IMR-90 (cell line): ENCODE measurements around the gene C2orf68. TPM values are rescaled to one million over a fixed set of nuclear protein-coding genes. Genes with fewer than 3 reads are reported as not detected.

Experiments used
- ATAC-seq: fragments of 200-7000 bp; cut with Tn5 transposase; 2 replicates; pipeline ENCODE4 v1.9.1; 2020; ENCODE audit warnings: low read depth, mild to moderate bottlenecking, moderate library complexity
- BruUV-seq: library from RNA; stranded (reverse); fragments of 400-500 nt; replicated peaks from 2 replicates; lab custom pipeline; 2021; lab: Mats Ljungman, UMichigan
- CTCF ChIA-PET: fragments of 300-600 bp; formaldehyde crosslinking; extraction: SDS; loops from one replicate; lab custom pipeline; 2021; ENCODE audit warnings: antibody characterized with exemption; lab: Yijun Ruan, JAX
- POLR2A ChIA-PET: fragments of 300-600 bp; sonication (Branson Sonifier 250); formaldehyde crosslinking; loops from one replicate; lab custom pipeline; 2022; ENCODE audit warnings: antibody characterized with exemption; ENCODE audit not compliant: unreplicated experiment; lab: Charles Lee
- DNase-seq: peaks from one replicate; pipeline ENCODE4 v3.0.0; 2013
- H2AFZ ChIP-seq: replicated peaks from 2 replicates; pipeline ENCODE3; 2013; ENCODE audit warnings: low read length, mild to moderate bottlenecking; ENCODE audit not compliant: poor library complexity
- H2AK5ac ChIP-seq: 2 replicates; pipeline ENCODE4 v1.6.1; 2013; ENCODE audit warnings: low read depth, low read length, inconsistent platforms
- H2AK9ac ChIP-seq: replicated peaks from 2 replicates; pipeline ENCODE3; 2013; ENCODE audit warnings: mild to moderate bottlenecking, low read depth, low read length, moderate library complexity; ENCODE audit not compliant: poor library complexity
- H2BK120ac ChIP-seq: 2 replicates; pipeline ENCODE4 v1.6.1; 2013; ENCODE audit warnings: low read depth, low read length, inconsistent platforms
- H2BK15ac ChIP-seq: 3 replicates; pipeline ENCODE4 v1.6.1; 2013; ENCODE audit warnings: low read depth, low read length, inconsistent platforms
- H2BK20ac ChIP-seq: 2 replicates; pipeline ENCODE4 v1.6.1; 2013; ENCODE audit warnings: low read depth, mild to moderate bottlenecking, inconsistent platforms, low read length, moderate library complexity
- H2BK5ac ChIP-seq: 2 replicates; pipeline ENCODE4 v1.6.1; 2013; ENCODE audit warnings: mild to moderate bottlenecking, low read depth, low read length, inconsistent platforms; ENCODE audit not compliant: poor library complexity, severe bottlenecking
- H3K14ac ChIP-seq: replicated peaks from 2 replicates; pipeline ENCODE4 v1.6.1; 2013; ENCODE audit warnings: low read depth, low read length, inconsistent platforms
- H3K18ac ChIP-seq: 2 replicates; pipeline ENCODE4 v1.6.1; 2013; ENCODE audit warnings: low read depth, low read length, control low read depth
- H3K23ac ChIP-seq: 2 replicates; pipeline ENCODE4 v1.6.1; 2013; ENCODE audit warnings: low read depth, low read length, inconsistent platforms
- H3K27ac ChIP-seq: 2 replicates; pipeline ENCODE4 v1.5.1; 2013; ENCODE audit warnings: mild to moderate bottlenecking, control low read depth, low read length; ENCODE audit not compliant: insufficient read depth
- H3K27me3 ChIP-seq: 2 replicates; pipeline ENCODE4 v1.6.1; 2013; ENCODE audit warnings: low read length; ENCODE audit not compliant: control insufficient read depth, insufficient read depth
- H3K36me3 ChIP-seq: 2 replicates; pipeline ENCODE4 v1.6.1; 2013; ENCODE audit warnings: low read length, mixed read lengths; ENCODE audit not compliant: control insufficient read depth, insufficient read depth
- H3K4ac ChIP-seq: 2 replicates; pipeline ENCODE4 v1.6.1; 2013; ENCODE audit warnings: low read depth, low read length, inconsistent platforms
- H3K4me1 ChIP-seq: 2 replicates; pipeline ENCODE4 v1.6.1; 2013; ENCODE audit warnings: low read length, mixed read lengths; ENCODE audit not compliant: control insufficient read depth, insufficient read depth
- H3K4me2 ChIP-seq: 2 replicates; pipeline ENCODE4 v1.6.1; 2013; ENCODE audit warnings: low read depth, mild to moderate bottlenecking, control low read depth, low read length, moderate library complexity
- H3K4me3 ChIP-seq: 2 replicates; pipeline ENCODE4 v1.5.1; 2013; ENCODE audit warnings: low read depth, mild to moderate bottlenecking, control low read depth, low read length, moderate library complexity; ENCODE audit not compliant: insufficient read depth
- H3K56ac ChIP-seq: 2 replicates; pipeline ENCODE4 v1.6.1; 2013; ENCODE audit warnings: low read length, inconsistent platforms; ENCODE audit not compliant: insufficient read depth; ENCODE audit errors: extremely low read depth
- H3K79me1 ChIP-seq, 2 experiments: 2 replicates each; pipeline ENCODE4 v1.6.1; 2013; ENCODE audit warnings: low read length in 2 of 2, inconsistent platforms in 1 of 2, low read depth in 1 of 2
- H3K9ac ChIP-seq: 2 replicates; pipeline ENCODE4 v1.6.1; 2013; ENCODE audit warnings: low read depth, low read length, control low read depth
- H3K9me1 ChIP-seq: 2 replicates; pipeline ENCODE4 v1.6.1; 2013; ENCODE audit warnings: low read length, inconsistent platforms; ENCODE audit not compliant: insufficient read depth
- H3K9me3 ChIP-seq: 2 replicates; pipeline ENCODE4 v1.6.1; 2013; ENCODE audit warnings: low read length; ENCODE audit not compliant: control insufficient read depth, insufficient read depth
- H4K20me1 ChIP-seq: 2 replicates; pipeline ENCODE4 v1.6.1; 2013; ENCODE audit warnings: low read length, inconsistent platforms; ENCODE audit not compliant: insufficient read depth
- H4K5ac ChIP-seq: 2 replicates; pipeline ENCODE4 v1.6.1; 2013; ENCODE audit warnings: mild to moderate bottlenecking, low read depth, low read length, control low read depth
- H4K8ac ChIP-seq, 2 experiments: 2 replicates each; pipeline ENCODE4 v1.6.1; 2013; ENCODE audit warnings: low read depth in 2 of 2, low read length in 2 of 2, control low read depth in 1 of 2, inconsistent platforms in 1 of 2
- H4K91ac ChIP-seq: 2 replicates; pipeline ENCODE4 v1.6.1; 2013; ENCODE audit warnings: low read depth, low read length, inconsistent platforms; ENCODE audit not compliant: insufficient read depth
- CEBPB ChIP-seq: IDR thresholded peaks from 2 replicates; pipeline ENCODE4 v1.6.1; 2012; ENCODE audit warnings: low read depth, low read length, improper control_type of control experiment
- CHD1 ChIP-seq: IDR thresholded peaks from 2 replicates; pipeline ENCODE4 v1.6.1; 2012; ENCODE audit warnings: low read depth, low read length, improper control_type of control experiment
- FOS ChIP-seq: fragments of 150-350 bp; IDR thresholded peaks from 2 replicates; pipeline ENCODE4 v1.6.1; 2016; ENCODE audit warnings: low read depth, low read length
- MXI1 ChIP-seq: IDR thresholded peaks from 2 replicates; pipeline ENCODE4 v1.6.1; 2012; ENCODE audit warnings: low read depth, mild to moderate bottlenecking, low read length, moderate library complexity, borderline replicate concordance
- NFE2L2 ChIP-seq: fragments of 150-350 bp; IDR thresholded peaks from 2 replicates; pipeline ENCODE4 v1.6.1; 2016; ENCODE audit warnings: low read depth, mild to moderate bottlenecking, low read length
- POLR2A ChIP-seq: IDR thresholded peaks from 2 replicates; pipeline ENCODE4 v1.6.1; 2012; ENCODE audit warnings: mild to moderate bottlenecking, low read depth, low read length
- RAD21 ChIP-seq: IDR thresholded peaks from 2 replicates; pipeline ENCODE4 v1.6.1; 2012; ENCODE audit warnings: low read length, improper control_type of control experiment
- RFX5 ChIP-seq: IDR thresholded peaks from 2 replicates; pipeline ENCODE4 v1.8.0; 2012; ENCODE audit warnings: low read depth, mild to moderate bottlenecking, low read length, moderate library complexity
- SMC3 ChIP-seq: fragments of 150-350 bp; IDR thresholded peaks from 2 replicates; pipeline ENCODE4 v1.6.1; 2016; ENCODE audit warnings: low read depth, mild to moderate bottlenecking, antibody characterized with exemption, low read length, moderate library complexity
- WGBS, 2 experiments: methylation state at CpG; one replicate each; pipeline versions ENCODE4 v1.1.5 to v1.1.7; 2013; ENCODE audit warnings: missing lambda C conversion rate in 2 of 2; ENCODE audit not compliant: insufficient read length in 1 of 2; ENCODE audit errors: extremely low coverage in 2 of 2; 5-methylcytosine and 5-hydroxymethylcytosine counted together
- dilution Hi-C: fragments of 300-500 bp; cut with HindIII; formaldehyde crosslinking; loops from one replicate; pipeline ENCODE4 v1.14.3; 2018; ENCODE audit warnings: low sequenced_read_pairs; ENCODE audit not compliant: unreplicated experiment
- in situ Hi-C: fragments of 300-500 bp; cut with MboI; formaldehyde crosslinking; loops from 3 replicates; pipeline ENCODE4 v1.14.3; 2019; ENCODE audit warnings: low sequenced_read_pairs, inconsistent platforms, mixed read lengths
- intact Hi-C: fragments of 100-400 bp; cut with micrococcal nuclease; formaldehyde crosslinking; loops from 2 replicates; pipeline ENCODE4 v1.10.0; 2022
- polyA plus RNA-seq, 3 experiments: library from polyadenylated mRNA; depleted of rRNA; stranded (reverse); fragments of >200 nt; gene quantifications; 2 replicates each; pipeline ENCODE4 v1.2.3, GENCODE V29; 2012; ENCODE audit warnings: low replicate concordance in 1 of 3
- total RNA-seq: library from RNA; depleted of rRNA; stranded (reverse); fragments of >200 nt; gene quantifications from 2 replicates; pipeline ENCODE4 v1.2.3, GENCODE V29; 2012
- TF ChIP-seq, protein P1 (sequence below): fragments of 150-350 bp; IDR thresholded peaks from 2 replicates; pipeline ENCODE4 v1.6.1; 2016; ENCODE audit warnings: low read depth, mild to moderate bottlenecking, low read length, moderate library complexity, borderline replicate concordance
- TF ChIP-seq, protein P2 (sequence below): conservative IDR thresholded peaks from 2 replicates; pipeline ENCODE4 v1.5.1; 2012; ENCODE audit warnings: mild to moderate bottlenecking, low read depth, low read length, improper control_type of control experiment

C2orf68 gene
- total and polyA plus RNA-seq, 2 of the 4 experiments (the other 2 are of a cell fraction), result 6.8 to 10.1 TPM

DNA sequence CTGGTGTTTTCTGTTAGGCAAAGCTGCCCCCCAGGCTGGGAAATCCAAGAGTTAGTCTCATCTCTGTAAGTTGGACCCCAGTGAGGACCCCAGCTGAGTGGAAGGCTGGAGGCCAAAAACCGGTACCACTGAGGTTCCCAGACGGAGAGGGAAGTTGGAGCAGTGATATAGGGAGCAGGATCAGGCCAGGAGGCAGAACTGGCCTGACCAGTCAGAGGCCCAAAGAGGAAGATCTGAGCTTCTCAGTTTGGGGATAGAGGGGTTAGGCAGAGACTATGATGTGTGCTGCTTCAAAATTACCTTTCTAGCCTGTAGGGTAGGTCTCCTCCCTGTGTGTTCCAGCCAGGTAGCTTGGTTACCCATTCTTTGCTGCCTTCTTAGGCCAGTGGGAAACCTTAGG, 20.9 kb downstream of the C2orf68 start:
- Histone ChIP-seq H4K5ac (peak overlapping the region; percentile 51), H2AFZ (peak overlapping the region; percentile 29)
- intact Hi-C loops, result no loop called here

More for the DNA sequence above, 20.9 kb downstream of the C2orf68 start:
- H3K14ac ChIP-seq, result peak overlapping the region; percentile 90
- peaks cover 27% of the 10 kb centered on the region for H3K9me1 ChIP-seq
- peak overlapping the region; percentile 92 for H2BK5ac ChIP-seq
- H4K20me1 ChIP-seq, result peaks cover 7% of the 10 kb centered on the region; the same call in 1 of the 2 replicates
- ATAC-seq (no peak), DNase-seq (no peak)
- BruUV-seq, result no TSS peak
- H3K23ac ChIP-seq, result peak overlapping the region; percentile 32
- dilution Hi-C loops, result no loop called here
- H3K79me1 ChIP-seq, result peaks cover 27 to 72% of the 10 kb centered on the region in 2 experiments
- no peaks in the 10 kb centered on the region for H3K27me3 ChIP-seq
- peak overlapping the region; percentile 74 for H3K18ac ChIP-seq
- H3K4ac ChIP-seq, result peak overlapping the region; percentile 80
- peak overlapping the region; percentile 17 for H3K4me2 ChIP-seq
- peak overlapping the region; percentile 77 for H4K91ac ChIP-seq
- H2BK15ac ChIP-seq, result peak overlapping the region; percentile 63; the same call in 2 of the 3 replicates
- TF ChIP-seq MXI1 (no peak), CHD1 (no peak), SMC3 (no peak), FOS (no peak), RFX5 (no peak), CEBPB (no peak), RAD21 (no peak), NFE2L2 (no peak), POLR2A (no peak)
- TF ChIP-seq, protein P1, sequence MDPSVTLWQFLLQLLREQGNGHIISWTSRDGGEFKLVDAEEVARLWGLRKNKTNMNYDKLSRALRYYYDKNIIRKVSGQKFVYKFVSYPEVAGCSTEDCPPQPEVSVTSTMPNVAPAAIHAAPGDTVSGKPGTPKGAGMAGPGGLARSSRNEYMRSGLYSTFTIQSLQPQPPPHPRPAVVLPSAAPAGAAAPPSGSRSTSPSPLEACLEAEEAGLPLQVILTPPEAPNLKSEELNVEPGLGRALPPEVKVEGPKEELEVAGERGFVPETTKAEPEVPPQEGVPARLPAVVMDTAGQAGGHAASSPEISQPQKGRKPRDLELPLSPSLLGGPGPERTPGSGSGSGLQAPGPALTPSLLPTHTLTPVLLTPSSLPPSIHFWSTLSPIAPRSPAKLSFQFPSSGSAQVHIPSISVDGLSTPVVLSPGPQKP, result no peak
- TF ChIP-seq, protein P2, sequence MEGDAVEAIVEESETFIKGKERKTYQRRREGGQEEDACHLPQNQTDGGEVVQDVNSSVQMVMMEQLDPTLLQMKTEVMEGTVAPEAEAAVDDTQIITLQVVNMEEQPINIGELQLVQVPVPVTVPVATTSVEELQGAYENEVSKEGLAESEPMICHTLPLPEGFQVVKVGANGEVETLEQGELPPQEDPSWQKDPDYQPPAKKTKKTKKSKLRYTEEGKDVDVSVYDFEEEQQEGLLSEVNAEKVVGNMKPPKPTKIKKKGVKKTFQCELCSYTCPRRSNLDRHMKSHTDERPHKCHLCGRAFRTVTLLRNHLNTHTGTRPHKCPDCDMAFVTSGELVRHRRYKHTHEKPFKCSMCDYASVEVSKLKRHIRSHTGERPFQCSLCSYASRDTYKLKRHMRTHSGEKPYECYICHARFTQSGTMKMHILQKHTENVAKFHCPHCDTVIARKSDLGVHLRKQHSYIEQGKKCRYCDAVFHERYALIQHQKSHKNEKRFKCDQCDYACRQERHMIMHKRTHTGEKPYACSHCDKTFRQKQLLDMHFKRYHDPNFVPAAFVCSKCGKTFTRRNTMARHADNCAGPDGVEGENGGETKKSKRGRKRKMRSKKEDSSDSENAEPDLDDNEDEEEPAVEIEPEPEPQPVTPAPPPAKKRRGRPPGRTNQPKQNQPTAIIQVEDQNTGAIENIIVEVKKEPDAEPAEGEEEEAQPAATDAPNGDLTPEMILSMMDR, result no peak
- H3K4me3 ChIP-seq, result no peak overlapping the region
- peak overlapping the region; percentile 77 for H2BK120ac ChIP-seq
- peaks cover 22% of the 10 kb centered on the region for H3K4me1 ChIP-seq
- H3K9me3 ChIP-seq, result no peaks in the 10 kb centered on the region
- H3K56ac ChIP-seq, result peak overlapping the region; percentile 66
- peak overlapping the region; percentile 77 for H2AK9ac ChIP-seq
- POLR2A ChIA-PET, result interaction anchor here (0.7 to 1.3 kb wide), 2 partner anchors 59 to 171 kb away, joined by 3 read pairs; no protein-coding TSS in a partner anchor
- in situ Hi-C loops, result no loop called here
- H3K9ac ChIP-seq, result peak overlapping the region; percentile 14; the same call in 1 of the 2 replicates
- peak overlapping the region; percentile 63 for H2BK20ac ChIP-seq
- 100% methylated on average over 2 of the region's 2 CpGs; no CpG with 5 or more reads in 1 of the 2 experiments for WGBS, 2 experiments
- peak overlapping the region; percentile 14 to 74 for H4K8ac ChIP-seq
- CTCF ChIA-PET, result no interaction called here
- H3K36me3 ChIP-seq, result no peaks in the 10 kb centered on the region
- peak overlapping the region; percentile 38 for H3K27ac ChIP-seq
- peak overlapping the region; percentile 93 for H2AK5ac ChIP-seq
